Measurements from ENCODE around the gene ABCE1.

DNA sequence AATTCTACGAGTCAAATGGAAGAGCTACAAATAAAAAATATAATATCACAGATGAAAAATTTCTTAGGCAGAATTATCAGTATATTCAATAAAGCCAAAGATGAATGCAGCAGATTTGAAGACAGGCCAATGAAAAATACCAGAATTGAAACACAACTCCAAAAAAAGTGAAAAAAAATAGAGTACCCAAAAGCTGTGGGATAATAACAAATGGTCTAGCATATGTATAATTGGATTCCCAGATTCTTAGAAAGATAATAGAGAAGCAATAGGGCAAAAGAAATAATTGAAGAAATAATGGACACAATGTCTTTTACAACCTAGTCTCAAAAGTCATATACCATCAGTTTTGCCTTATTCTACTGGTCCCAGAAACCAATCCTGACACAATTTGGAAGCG, 4.5 kb upstream of the ABCE1 start:
- no peak for TF ChIP-seq EZH2phosphoT487 (IDR thresholded peaks at IDR 0.05; ENCODE audit: borderline replicate concordance, low read depth, low read length)
- TF ChIP-seq, protein P1, sequence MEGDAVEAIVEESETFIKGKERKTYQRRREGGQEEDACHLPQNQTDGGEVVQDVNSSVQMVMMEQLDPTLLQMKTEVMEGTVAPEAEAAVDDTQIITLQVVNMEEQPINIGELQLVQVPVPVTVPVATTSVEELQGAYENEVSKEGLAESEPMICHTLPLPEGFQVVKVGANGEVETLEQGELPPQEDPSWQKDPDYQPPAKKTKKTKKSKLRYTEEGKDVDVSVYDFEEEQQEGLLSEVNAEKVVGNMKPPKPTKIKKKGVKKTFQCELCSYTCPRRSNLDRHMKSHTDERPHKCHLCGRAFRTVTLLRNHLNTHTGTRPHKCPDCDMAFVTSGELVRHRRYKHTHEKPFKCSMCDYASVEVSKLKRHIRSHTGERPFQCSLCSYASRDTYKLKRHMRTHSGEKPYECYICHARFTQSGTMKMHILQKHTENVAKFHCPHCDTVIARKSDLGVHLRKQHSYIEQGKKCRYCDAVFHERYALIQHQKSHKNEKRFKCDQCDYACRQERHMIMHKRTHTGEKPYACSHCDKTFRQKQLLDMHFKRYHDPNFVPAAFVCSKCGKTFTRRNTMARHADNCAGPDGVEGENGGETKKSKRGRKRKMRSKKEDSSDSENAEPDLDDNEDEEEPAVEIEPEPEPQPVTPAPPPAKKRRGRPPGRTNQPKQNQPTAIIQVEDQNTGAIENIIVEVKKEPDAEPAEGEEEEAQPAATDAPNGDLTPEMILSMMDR (conservative IDR thresholded peaks at IDR 0.05; ENCODE audit: low read length), result no peak

Measured in OCI-LY7 (cell line).